ENCODE measurements around the gene SNX20.

Gene SNX20

DNA sequence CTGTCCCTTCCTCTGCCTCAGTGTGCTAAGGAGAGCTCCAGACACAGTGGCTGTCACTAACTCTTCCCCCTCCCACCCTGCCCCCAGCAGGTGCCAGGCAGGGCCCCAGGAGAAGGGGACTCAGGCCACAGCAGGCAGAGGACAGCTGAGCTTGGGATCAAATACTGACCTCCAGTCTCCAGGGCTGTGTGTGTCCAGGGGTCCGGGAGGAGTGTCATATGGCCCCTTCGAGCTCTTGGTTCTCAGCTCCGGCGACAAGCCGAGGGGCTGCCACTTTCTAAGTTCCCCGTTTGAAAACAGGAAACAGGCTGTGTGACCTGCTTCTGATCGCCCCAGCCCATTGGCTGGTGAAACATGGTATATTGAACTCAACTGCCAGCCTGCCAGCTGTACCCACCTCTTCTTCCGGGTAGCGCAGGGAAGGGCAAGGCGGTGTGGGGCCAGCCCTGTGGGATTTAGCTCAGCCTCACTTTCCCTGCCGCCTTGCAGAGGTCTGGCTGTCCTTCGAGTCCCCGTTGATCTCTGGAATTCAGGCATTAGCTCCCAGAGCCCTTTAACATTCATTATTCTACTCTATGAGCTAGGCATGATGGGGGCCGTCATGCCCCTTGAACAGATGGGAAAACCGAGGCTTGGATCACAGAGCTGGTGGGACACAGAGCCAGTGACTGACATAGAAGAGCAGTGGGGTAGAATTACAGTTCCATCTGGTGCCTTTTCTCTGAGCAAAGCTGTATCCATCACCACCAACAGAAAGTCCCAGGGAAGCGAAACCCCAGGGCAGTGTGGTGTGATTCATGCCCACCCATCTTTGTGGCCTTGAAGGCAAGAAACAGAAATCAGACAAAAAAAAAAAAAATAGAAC lies at the start of gene SNX20:
SNX20 (minus strand) TSS at position 292 of the 865 bp plus-strand sequence. CDS start 3,786 bp downstream, outside the sequence.
- DNase-seq (ENCODE audit: low spot score): no peak

GRCh38 chr16:50724306-50724705 lies 43.2 kb upstream of the SNX20 start:
- DNase-seq (ENCODE audit: low spot score): no peak

GRCh38 chr16:50722960-50723359 lies 41.8 kb upstream of the SNX20 start:
- no peak for DNase-seq (ENCODE audit: low spot score)

GRCh38 chr16:50722405-50722737 lies 41.3 kb upstream of the SNX20 start:
- DNase-seq (ENCODE audit: low spot score): no peak

- no peak for DNase-seq (ENCODE audit: low spot score)
These were observed 40.7 kb upstream of the SNX20 start for GRCh38 chr16:50721549-50722404.

- no peak for DNase-seq (ENCODE audit: low spot score)
These were observed 38.6 kb upstream of the SNX20 start for GRCh38 chr16:50719401-50720337.

GRCh38 chr16:50718761-50719400 lies 37.8 kb upstream of the SNX20 start:
- no peak for DNase-seq (ENCODE audit: low spot score)

- no peak for DNase-seq (ENCODE audit: low spot score)
These were observed 37.1 kb upstream of the SNX20 start for GRCh38 chr16:50718061-50718760.

- no peak for DNase-seq (ENCODE audit: low spot score)
These were observed 36.4 kb upstream of the SNX20 start for GRCh38 chr16:50717494-50717893.

GRCh38 chr16:50717091-50717490 lies 36.0 kb upstream of the SNX20 start:
- no peak for DNase-seq (ENCODE audit: low spot score)

DNA sequence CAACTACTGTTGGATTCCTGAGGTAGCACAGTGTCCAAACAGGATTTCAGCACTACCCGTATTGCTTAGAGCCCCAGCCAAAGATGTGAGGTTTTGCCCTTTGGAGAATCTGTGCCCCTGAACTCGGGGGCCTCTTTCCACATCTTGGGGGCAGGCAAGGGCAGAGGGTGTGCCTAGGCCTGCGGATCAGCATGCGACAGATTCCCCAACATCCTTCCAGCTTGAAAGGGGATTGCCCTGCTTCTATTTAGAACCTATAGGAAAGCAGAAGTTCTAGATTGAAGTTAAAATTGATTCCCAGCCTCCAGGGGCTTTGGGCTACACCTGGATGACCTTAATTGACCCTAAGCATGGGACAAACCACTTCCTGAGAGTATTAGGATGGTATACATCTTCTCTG lies 31.8 kb upstream of the SNX20 start:
- DNase-seq (ENCODE audit: low spot score): no peak

GRCh38 chr16:50712560-50712898 lies 31.4 kb upstream of the SNX20 start:
- no peak for DNase-seq (ENCODE audit: low spot score)

- DNase-seq (ENCODE audit: low spot score): peak; percentile 78
These were observed 30.9 kb upstream of the SNX20 start for GRCh38 chr16:50711862-50712559.

DNA sequence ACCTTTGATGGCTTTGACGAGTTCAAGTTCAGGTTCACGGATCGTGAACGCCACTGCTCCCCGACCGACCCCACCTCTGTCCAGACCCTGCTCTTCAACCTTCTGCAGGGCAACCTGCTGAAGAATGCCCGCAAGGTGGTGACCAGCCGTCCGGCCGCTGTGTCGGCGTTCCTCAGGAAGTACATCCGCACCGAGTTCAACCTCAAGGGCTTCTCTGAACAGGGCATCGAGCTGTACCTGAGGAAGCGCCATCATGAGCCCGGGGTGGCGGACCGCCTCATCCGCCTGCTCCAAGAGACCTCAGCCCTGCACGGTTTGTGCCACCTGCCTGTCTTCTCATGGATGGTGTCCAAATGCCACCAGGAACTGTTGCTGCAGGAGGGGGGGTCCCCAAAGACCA lies 29.9 kb upstream of the SNX20 start:
- DNase-seq (ENCODE audit: low spot score): no peak

- no peak for DNase-seq (ENCODE audit: low spot score)
These were observed 28.9 kb upstream of the SNX20 start for GRCh38 chr16:50709980-50710379.

DNA sequence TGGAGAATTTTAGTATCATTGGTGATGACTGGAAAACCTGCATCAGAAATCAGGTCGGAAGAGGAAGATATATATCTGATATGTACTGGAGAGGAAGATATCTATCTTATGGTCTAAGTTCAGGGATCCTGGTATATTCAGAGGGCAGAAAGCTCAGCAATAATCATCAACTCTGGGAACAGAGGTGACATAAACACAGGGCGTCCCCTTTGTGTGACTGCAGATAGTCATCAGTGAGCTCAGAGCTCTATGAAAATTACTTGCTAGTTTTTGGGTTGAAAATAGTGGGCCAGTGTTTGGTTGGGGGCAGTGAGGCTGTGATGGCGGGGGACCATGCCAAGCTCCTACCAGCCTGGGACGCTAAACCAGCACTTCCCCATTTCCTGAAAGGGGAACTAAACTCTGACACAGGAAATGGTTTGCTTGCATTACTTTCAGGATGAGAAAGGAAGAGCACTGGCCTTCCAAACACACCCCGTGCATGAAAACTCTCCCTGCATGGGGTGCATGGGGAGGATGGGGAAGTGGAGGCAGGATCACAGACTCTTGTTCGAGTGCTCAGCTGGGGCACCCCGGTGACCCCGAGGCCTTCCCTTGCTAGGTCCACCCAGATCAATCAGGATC lies 28.1 kb upstream of the SNX20 start:
- no peak for DNase-seq (ENCODE audit: low spot score)

DNA sequence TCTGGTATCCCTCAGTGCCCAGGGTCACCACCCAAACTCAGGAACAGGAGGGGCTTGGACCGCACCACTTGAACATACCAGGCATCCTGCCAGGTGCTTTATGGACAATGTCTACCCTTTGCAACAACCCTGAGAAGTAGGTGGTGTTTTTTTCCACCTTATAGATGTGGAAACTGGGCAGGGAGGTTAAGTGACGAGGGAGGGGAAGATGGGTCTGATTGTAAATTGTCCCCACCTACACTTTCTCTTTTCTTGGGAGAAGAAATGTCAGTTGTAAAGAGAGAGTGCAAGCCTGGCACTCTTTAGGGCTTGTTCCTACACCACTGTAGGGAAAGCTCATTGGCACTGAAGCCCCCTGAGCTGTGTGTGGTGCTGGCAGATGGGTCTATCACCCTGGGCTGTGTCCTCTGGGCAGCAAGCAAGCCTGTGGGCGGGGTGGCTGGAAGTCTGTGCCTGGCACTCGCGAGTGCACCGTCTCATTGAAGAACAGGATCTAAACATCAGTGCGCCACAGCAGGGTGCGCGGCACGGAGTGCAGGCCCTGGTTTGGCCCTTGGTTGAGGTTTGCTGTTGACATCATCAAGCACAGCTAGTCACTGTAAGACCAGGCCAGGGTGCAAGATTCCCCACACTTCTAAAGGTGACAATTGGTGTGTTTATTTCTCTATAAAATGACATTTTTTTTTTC lies 27.4 kb upstream of the SNX20 start:
- DNase-seq (ENCODE audit: low spot score): no peak

GRCh38 chr16:50706250-50706649 lies 25.1 kb upstream of the SNX20 start:
- DNase-seq (ENCODE audit: low spot score): no peak

DNA sequence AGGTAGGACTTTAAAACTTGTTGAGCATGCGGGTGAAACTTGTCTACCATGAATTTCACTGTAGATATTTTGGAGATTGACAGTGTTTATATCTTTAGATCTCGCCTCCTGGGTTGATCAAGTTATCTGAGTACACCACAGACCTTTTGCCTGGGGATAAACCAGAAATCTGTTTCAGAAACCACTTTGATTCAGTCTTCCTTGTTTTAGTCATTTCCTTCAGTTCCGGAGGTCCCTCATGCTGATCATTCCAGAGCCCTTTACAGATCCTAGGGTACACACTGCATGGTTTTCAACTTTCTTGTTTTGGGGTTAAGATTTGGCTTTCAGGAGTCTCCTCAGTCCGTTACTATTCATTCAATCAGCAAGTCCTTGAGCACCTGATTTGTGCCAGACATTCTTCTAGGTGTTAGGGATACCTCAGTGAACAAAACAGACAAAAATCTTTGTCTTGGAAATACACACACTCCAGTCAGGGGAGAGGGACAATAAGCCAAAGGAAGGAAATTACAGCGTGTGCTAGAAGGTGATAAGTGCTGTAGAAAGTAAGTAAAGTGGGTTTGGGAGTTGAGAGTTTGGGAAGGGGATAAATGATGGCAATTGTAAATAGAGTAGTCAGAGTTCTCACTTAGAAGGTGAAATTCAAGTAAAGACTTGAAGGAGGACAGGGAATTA lies 24.5 kb upstream of the SNX20 start:
- DNase-seq (ENCODE audit: low spot score): no peak
